CD4-positive, CD25-positive, alpha-beta regulatory T cell (primary cell): ENCODE data around the gene OPA1. TPM values are rescaled to one million over a fixed set of nuclear protein-coding genes. Genes with fewer than 3 reads are reported as not detected.

Source experiments
- ATAC-seq, 2 donors: fragments of 150-1000 bp; cut with Tn5 transposase; one replicate each; pipeline ENCODE4 v1.10.0; 2021; ENCODE audit warnings: low read depth in 2 of 2, moderate number of reproducible peaks in 2 of 2, moderate library complexity in 1 of 2
- DNase-seq, 3 donors: peaks; one replicate each; pipeline versions ENCODE4 v3.0.0 to v3.0.0-alpha.2; 2012 to 2022; ENCODE audit warnings: mixed read lengths in 1 of 3
- H3K27ac ChIP-seq: one replicate; pipeline ENCODE4 v1.7.0; 2013; ENCODE audit warnings: mild to moderate bottlenecking, low read length; ENCODE audit not compliant: insufficient read depth, poor library complexity, severe bottlenecking
- H3K27me3 ChIP-seq: one replicate; pipeline ENCODE4 v1.7.0; 2013; ENCODE audit warnings: low read length; ENCODE audit not compliant: control insufficient read depth, insufficient read depth
- H3K36me3 ChIP-seq: one replicate; pipeline ENCODE4 v1.7.0; 2013; ENCODE audit warnings: mild to moderate bottlenecking, low read length, moderate library complexity; ENCODE audit not compliant: control insufficient read depth, insufficient read depth
- H3K4me1 ChIP-seq: 2 replicates; pipeline ENCODE4 v1.7.0; 2013; ENCODE audit warnings: mild to moderate bottlenecking, low read length; ENCODE audit not compliant: insufficient read depth, control insufficient read depth, poor library complexity, severe bottlenecking
- H3K4me3 ChIP-seq: one replicate; pipeline ENCODE4 v1.7.0; 2013; ENCODE audit warnings: low read depth, mild to moderate bottlenecking, low read length, moderate library complexity
- H3K9me3 ChIP-seq, 2 experiments: 1 replicate in 1 of 2; 2 replicates in 1 of 2; pipeline ENCODE4 v1.7.0; 2013; ENCODE audit warnings: low read length in 2 of 2, mild to moderate bottlenecking in 1 of 2, moderate library complexity in 1 of 2; ENCODE audit not compliant: control insufficient read depth in 2 of 2
- H3K27ac Mint-ChIP-seq, 3 donors: one replicate each; pipeline ENCODE4 v1.8.0; 2020 to 2022; ENCODE audit warnings: mild to moderate bottlenecking in 3 of 3, mixed read lengths in 3 of 3, moderate library complexity in 2 of 3
- H3K27me3 Mint-ChIP-seq: one replicate; pipeline ENCODE4 v1.8.0; 2022; ENCODE audit warnings: mild to moderate bottlenecking, mixed read lengths
- H3K36me3 Mint-ChIP-seq: one replicate; pipeline ENCODE4 v1.8.0; 2020; ENCODE audit warnings: mixed read lengths
- H3K4me1 Mint-ChIP-seq, 4 donors: one replicate each; pipeline ENCODE4 v1.8.0; 2020 to 2022; ENCODE audit warnings: mixed read lengths in 4 of 4, mild to moderate bottlenecking in 1 of 4
- H3K4me3 Mint-ChIP-seq, 4 donors: one replicate each; pipeline ENCODE4 v1.8.0; 2020 to 2022; ENCODE audit warnings: mild to moderate bottlenecking in 4 of 4, mixed read lengths in 4 of 4, moderate library complexity in 3 of 4
- H3K9me3 Mint-ChIP-seq, 7 donors: one replicate each; pipeline ENCODE4 v1.8.0; 2020 to 2022; ENCODE audit warnings: mixed read lengths in 7 of 7, mild to moderate bottlenecking in 3 of 7, moderate library complexity in 2 of 7
- polyA plus RNA-seq, 4 donors: library from polyadenylated mRNA; unstranded; fragments of 300-500 nt; fragmentation: Illumina TruSeq; gene quantifications; one replicate each; pipeline ENCODE4 v1.2.3, GENCODE V29; 2021
- total RNA-seq: library from RNA; stranded (reverse); gene quantifications from one replicate; pipeline ENCODE4 v1.2.3, GENCODE V29; 2022

Gene OPA1
- total and polyA plus RNA-seq, 5 donors from 2014 or later: 20.3 to 57.4 (median 22.9) TPM

DNA sequence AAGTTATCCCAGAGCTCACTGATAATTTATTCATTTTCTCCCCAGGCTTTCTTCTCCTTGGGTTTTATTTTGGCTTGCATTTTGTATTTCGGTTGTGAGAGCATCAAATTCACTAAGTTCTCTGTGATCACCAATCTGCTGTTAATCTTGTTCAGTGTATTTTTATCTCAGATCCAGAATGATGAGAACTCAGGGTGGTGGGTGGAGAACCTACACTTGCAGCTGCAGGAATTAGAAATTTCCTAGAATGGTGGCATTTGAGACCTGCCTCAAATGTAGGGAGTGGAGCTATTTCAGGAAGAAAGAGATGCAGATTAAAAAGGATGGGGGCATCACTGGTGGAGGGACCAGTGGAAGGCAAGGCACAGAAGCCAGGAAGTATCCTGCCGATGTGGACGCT is 129.6 kb downstream of the OPA1 start:
- Mint-ChIP-seq H3K4me1 (no peaks in the 10 kb centered on the region), H3K9me3 (peaks cover 0 to 5% (median 0%) of the 10 kb centered on the region in 7 donors), H3K27ac (peak overlapping the region in 1 of 3 donors; percentile 64), H3K27me3 (peaks cover 19% of the 10 kb centered on the region), H3K36me3 (no peaks in the 10 kb centered on the region), H3K4me3 (no peak overlapping the region)
- ATAC-seq: no peak
- Histone ChIP-seq H3K4me3 (no peak overlapping the region), H3K27me3 (peaks cover 2% of the 10 kb centered on the region), H3K9me3 (no peaks in the 10 kb centered on the region), H3K4me1 (no peaks in the 10 kb centered on the region), H3K27ac (no peak overlapping the region), H3K36me3 (no peaks in the 10 kb centered on the region)
- DNase-seq: no peak

DNA sequence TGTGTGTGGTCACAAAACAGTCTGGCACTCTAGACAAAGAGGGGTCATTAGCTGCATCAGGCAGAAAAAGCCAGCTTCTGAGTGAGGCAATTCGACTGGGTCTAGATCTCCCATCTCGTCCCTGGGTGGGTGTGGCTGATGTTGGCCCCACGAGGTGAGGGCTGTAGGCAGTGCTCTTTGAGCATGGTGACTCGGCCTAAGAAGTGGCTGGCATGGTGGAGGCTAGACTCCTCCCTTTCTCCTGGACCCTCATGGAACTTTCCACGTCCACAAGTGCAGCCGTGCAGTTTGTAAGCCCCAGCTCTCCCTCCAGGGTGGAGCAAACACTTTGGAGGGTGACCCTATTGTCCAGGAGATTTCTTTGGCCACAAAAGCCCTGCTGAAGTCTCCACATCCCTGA is 134.1 kb downstream of the OPA1 start:
- Histone ChIP-seq H3K27me3 (peaks cover 2% of the 10 kb centered on the region), H3K4me1 (no peaks in the 10 kb centered on the region), H3K4me3 (no peak overlapping the region), H3K9me3 (no peaks in the 10 kb centered on the region), H3K27ac (no peak overlapping the region), H3K36me3 (no peaks in the 10 kb centered on the region)
- DNase-seq: no peak
- Mint-ChIP-seq H3K27me3 (peaks cover 12% of the 10 kb centered on the region), H3K9me3 (no peaks in the 10 kb centered on the region), H3K36me3 (no peaks in the 10 kb centered on the region), H3K4me1 (no peaks in the 10 kb centered on the region), H3K4me3 (no peak overlapping the region), H3K27ac (no peak overlapping the region)
- ATAC-seq: no peak

DNA sequence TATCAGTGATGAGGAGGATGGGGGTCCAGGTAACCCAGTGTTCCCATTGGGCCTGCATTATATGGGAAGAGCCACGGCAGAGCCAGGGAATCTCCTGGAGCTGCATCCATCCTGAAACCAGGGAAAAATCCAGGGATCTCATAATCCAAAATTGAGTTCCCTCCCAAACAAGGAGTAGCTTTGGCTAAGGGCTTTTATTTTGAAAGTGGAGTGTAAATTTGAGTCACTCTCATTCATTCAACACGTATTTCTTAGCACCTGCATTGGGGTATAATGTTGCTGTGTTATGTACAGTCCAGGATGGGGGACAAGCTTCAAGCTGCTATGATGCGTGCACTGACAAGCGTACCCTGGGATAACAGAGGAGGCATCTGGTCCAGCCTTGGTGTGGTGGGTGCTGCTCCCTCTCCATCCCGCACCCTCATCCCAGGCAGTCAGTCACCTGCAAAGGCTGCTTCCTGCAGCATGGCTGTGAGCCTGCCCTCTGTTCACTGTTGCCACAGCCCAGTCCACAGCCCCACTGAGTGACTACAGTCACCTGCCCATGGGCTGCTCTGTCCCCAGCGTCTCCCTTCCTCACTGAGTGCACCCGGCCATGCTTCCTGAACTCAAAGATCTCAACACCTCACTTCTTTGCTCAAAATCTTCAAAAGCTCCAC is 135.6 kb downstream of the OPA1 start:
- Histone ChIP-seq H3K36me3 (no peaks in the 10 kb centered on the region), H3K27me3 (no peaks in the 10 kb centered on the region), H3K4me3 (no peak overlapping the region), H3K9me3 (no peaks in the 10 kb centered on the region), H3K27ac (no peak overlapping the region), H3K4me1 (no peaks in the 10 kb centered on the region)
- Mint-ChIP-seq H3K4me1 (no peaks in the 10 kb centered on the region), H3K4me3 (no peak overlapping the region), H3K36me3 (no peaks in the 10 kb centered on the region), H3K9me3 (no peaks in the 10 kb centered on the region), H3K27me3 (peaks cover 6% of the 10 kb centered on the region), H3K27ac (no peak overlapping the region)
- ATAC-seq (peak in 1 of 2 donors; percentile 24), DNase-seq (no peak)

DNA sequence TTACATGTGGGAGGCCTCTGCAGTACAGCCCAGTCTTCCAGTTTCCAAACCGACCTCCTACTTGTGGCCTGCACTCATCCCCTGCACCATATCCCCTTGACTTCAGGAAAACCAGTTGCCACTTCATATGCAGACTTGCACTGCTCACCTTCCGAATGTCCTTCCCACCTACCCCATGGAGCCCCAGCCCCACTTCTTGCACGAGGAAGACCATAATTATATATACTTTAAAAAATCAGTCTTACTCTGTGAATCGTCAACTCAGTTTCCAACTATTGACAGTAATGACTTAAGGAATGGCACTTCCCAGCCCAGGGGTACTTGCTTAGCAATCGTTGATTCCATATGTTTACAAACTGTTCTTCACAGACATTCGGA is 136.1 kb downstream of the OPA1 start:
- Histone ChIP-seq H3K9me3 (no peaks in the 10 kb centered on the region), H3K36me3 (no peaks in the 10 kb centered on the region), H3K4me3 (no peak overlapping the region), H3K27me3 (peaks cover 3% of the 10 kb centered on the region), H3K27ac (no peak overlapping the region), H3K4me1 (no peaks in the 10 kb centered on the region)
- no peaks in the 10 kb centered on the region for H3K4me1 Mint-ChIP-seq
- no peak overlapping the region for H3K4me3 Mint-ChIP-seq
- no peak for DNase-seq
- H3K27me3 Mint-ChIP-seq: peaks cover 6% of the 10 kb centered on the region
- no peaks in the 10 kb centered on the region for H3K36me3 Mint-ChIP-seq
- H3K9me3 Mint-ChIP-seq: no peaks in the 10 kb centered on the region
- ATAC-seq: no peak
- H3K27ac Mint-ChIP-seq: no peak overlapping the region

DNA sequence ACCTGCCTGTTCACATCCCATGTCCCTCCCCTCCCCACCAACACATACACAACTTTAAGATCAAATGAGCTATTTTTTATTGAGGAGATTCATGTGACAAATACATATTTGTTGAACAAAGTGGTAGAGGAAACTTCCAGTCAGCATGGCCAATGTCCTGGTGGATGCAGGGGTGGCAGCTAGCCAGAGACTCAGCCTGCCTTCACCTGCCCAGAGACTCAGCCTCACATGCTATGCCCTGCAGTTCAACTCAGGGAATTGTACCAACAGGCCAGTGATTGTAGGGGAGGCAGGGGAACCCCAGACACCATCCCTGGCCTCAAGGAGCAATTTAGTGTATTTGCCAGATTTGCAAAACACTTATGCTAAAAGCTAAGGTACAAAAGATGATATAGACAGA is 136.6 kb downstream of the OPA1 start:
- H3K4me1 ChIP-seq: no peaks in the 10 kb centered on the region
- Mint-ChIP-seq H3K4me1 (no peaks in the 10 kb centered on the region), H3K4me3 (no peak overlapping the region), H3K27me3 (peaks cover under 1% of the 10 kb centered on the region), H3K9me3 (no peaks in the 10 kb centered on the region), H3K36me3 (no peaks in the 10 kb centered on the region), H3K27ac (no peak overlapping the region)
- H3K9me3 ChIP-seq: no peaks in the 10 kb centered on the region
- ATAC-seq (no peak), DNase-seq (no peak)
- peaks cover 3% of the 10 kb centered on the region for H3K27me3 ChIP-seq
- H3K36me3 ChIP-seq: no peaks in the 10 kb centered on the region
- no peak overlapping the region for H3K27ac ChIP-seq
- no peak overlapping the region for H3K4me3 ChIP-seq

DNA sequence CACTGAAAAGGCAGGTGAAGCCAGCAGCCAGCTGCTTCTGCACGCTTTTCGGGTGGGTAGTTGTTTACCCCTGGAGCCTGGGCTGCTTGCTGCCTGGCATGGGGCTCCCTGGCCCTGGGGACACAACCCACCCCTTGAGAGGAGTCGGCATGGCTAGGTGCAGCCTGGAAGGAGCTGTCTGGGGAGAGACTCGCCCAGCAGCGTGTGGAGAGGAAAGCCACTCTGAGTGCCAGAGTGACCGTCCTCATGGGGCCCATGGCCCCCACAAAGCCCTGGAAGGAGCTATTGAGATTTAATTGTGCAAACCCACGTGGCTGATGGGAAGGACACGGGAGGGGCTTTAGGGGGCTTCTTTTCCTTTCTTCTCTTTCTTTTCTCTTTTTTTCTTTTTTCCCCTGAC is 137.5 kb downstream of the OPA1 start:
- H3K27ac Mint-ChIP-seq: no peak overlapping the region
- no peaks in the 10 kb centered on the region for H3K27me3 Mint-ChIP-seq
- no peaks in the 10 kb centered on the region for H3K4me1 Mint-ChIP-seq
- H3K4me3 Mint-ChIP-seq: no peak overlapping the region
- peaks cover 3% of the 10 kb centered on the region for H3K27me3 ChIP-seq
- no peak overlapping the region for H3K27ac ChIP-seq
- H3K9me3 ChIP-seq: no peaks in the 10 kb centered on the region
- no peaks in the 10 kb centered on the region for H3K4me1 ChIP-seq
- H3K4me3 ChIP-seq: no peak overlapping the region
- ATAC-seq (no peak), DNase-seq (no peak)
- H3K9me3 Mint-ChIP-seq: no peaks in the 10 kb centered on the region
- H3K36me3 ChIP-seq: no peaks in the 10 kb centered on the region
- no peaks in the 10 kb centered on the region for H3K36me3 Mint-ChIP-seq

DNA sequence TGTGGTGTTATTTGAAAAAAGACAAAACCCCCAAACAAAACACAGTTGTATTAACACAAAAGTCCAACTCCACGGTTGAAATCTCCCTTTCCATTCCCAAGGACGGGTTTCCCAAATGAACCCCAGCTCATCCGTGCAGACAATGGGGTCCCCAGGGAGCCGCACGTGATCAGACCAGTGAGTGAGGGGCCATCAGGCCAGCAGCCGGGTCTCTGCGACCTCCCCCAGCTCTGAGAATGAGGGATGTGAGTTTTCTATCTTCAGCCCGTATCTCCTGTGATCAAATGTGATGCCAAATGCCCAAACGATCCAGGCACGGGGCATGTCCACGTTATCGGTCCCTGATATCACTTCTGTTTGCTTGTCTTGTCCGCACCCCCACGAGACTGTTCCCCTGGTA is 138.0 kb downstream of the OPA1 start:
- Histone ChIP-seq H3K27me3 (peaks cover 3% of the 10 kb centered on the region), H3K4me1 (no peaks in the 10 kb centered on the region), H3K36me3 (no peaks in the 10 kb centered on the region), H3K27ac (no peak overlapping the region), H3K4me3 (no peak overlapping the region), H3K9me3 (no peaks in the 10 kb centered on the region)
- Mint-ChIP-seq H3K36me3 (no peaks in the 10 kb centered on the region), H3K27ac (no peak overlapping the region), H3K9me3 (no peaks in the 10 kb centered on the region), H3K27me3 (no peaks in the 10 kb centered on the region), H3K4me3 (no peak overlapping the region), H3K4me1 (no peaks in the 10 kb centered on the region)
- no peak for DNase-seq
- no peak for ATAC-seq

DNA sequence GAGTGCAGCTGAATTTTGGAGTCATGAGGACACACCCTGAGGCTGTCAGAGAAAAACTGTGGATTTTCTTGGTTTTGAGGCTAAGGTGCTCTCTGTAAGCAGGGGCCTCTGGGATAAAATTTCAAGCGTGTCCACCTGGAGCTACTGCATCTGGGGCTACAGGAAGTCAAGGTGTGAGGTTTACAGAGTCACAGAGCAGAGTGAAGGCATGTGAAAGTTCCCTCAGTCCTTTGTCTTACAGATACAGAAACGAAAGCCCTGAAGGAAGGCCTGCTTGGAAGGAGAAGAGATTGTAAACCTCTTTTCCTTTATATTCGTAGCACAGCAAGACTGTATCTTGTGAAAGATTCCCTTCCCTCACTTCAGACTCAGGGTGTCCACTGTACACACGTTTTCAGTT is 138.6 kb downstream of the OPA1 start:
- Histone ChIP-seq H3K27me3 (peaks cover 3% of the 10 kb centered on the region), H3K4me1 (no peaks in the 10 kb centered on the region), H3K9me3 (no peaks in the 10 kb centered on the region), H3K36me3 (no peaks in the 10 kb centered on the region), H3K27ac (no peak overlapping the region), H3K4me3 (no peak overlapping the region)
- H3K27ac Mint-ChIP-seq: no peak overlapping the region
- H3K4me3 Mint-ChIP-seq: no peak overlapping the region
- ATAC-seq: no peak
- H3K4me1 Mint-ChIP-seq: no peaks in the 10 kb centered on the region
- no peaks in the 10 kb centered on the region for H3K9me3 Mint-ChIP-seq
- no peaks in the 10 kb centered on the region for H3K36me3 Mint-ChIP-seq
- DNase-seq: no peak
- H3K27me3 Mint-ChIP-seq: no peaks in the 10 kb centered on the region
